Activated CD8-positive, alpha-beta T cell treated with anti-CD3 and anti-CD28 coated beads for 36 hours (primary cell): ENCODE results near the gene LOXL4. TPM values are rescaled to one million over a fixed set of nuclear protein-coding genes. Genes with fewer than 3 reads are reported as not detected.

Source experiments
- ATAC-seq: fragments of 200-7000 bp; cut with Tn5 transposase; one replicate; pipeline ENCODE4 v1.10.0; 2021; ENCODE audit warnings: mild to moderate bottlenecking, moderate library complexity
- CTCF ChIA-PET: fragments of 350-600 bp; sonication (Branson Sonifier 250); formaldehyde crosslinking; loops from one replicate; lab custom pipeline; 2021; ENCODE audit warnings: antibody characterized with exemption; lab: Charles Lee
- POLR2A ChIA-PET: fragments of 350-600 bp; sonication (Branson Sonifier 250); formaldehyde crosslinking; loops from one replicate; lab custom pipeline; 2021; ENCODE audit warnings: antibody characterized with exemption; lab: Charles Lee
- DNase-seq: peaks from one replicate; pipeline ENCODE4 v3.0.0-alpha.2; 2020
- H3K27ac Mint-ChIP-seq: one replicate; pipeline ENCODE4 v1.8.0; 2021; ENCODE audit warnings: mild to moderate bottlenecking, mixed read lengths
- H3K27me3 Mint-ChIP-seq: one replicate; pipeline ENCODE4 v1.8.0; 2021; ENCODE audit warnings: mixed read lengths
- H3K36me3 Mint-ChIP-seq: one replicate; pipeline ENCODE4 v1.8.0; 2021; ENCODE audit warnings: low read depth, mixed read lengths
- H3K4me1 Mint-ChIP-seq: one replicate; pipeline ENCODE4 v1.8.0; 2021; ENCODE audit warnings: low read depth, mixed read lengths
- H3K4me3 Mint-ChIP-seq: one replicate; pipeline ENCODE4 v1.8.0; 2021; ENCODE audit warnings: mild to moderate bottlenecking, moderate library complexity, mixed read lengths
- H3K9me3 Mint-ChIP-seq: one replicate; pipeline ENCODE4 v1.8.0; 2021; ENCODE audit warnings: mixed read lengths
- CTCF ChIP-seq: fragments of 200-600 bp; IDR thresholded peaks from one replicate; pipeline ENCODE4 v1.8.0; 2022; ENCODE audit warnings: antibody characterized with exemption, mild to moderate bottlenecking
- intact Hi-C: fragments of 100-400 bp; cut with micrococcal nuclease; formaldehyde crosslinking; loops from one replicate; pipeline ENCODE4 v1.10.0; 2022
- total RNA-seq, 2 experiments: library from RNA; stranded (reverse); gene quantifications; one replicate each; pipeline ENCODE4 v1.2.3, GENCODE V29; 2021

The LOXL4 gene
- total RNA-seq = not detected

- CTCF ChIA-PET = no interaction called here
- Mint-ChIP-seq H3K27ac (no peak within 1 kb of the TSS), H3K36me3 (no peaks in the 10 kb centered on the region), H3K27me3 (peaks cover 26% of the 10 kb centered on the region), H3K4me3 (peak within 1 kb of the TSS; percentile 54), H3K4me1 (peaks cover 3% of the 10 kb centered on the region), H3K9me3 (no peaks in the 10 kb centered on the region)
- no peak for TF ChIP-seq CTCF
- peak; percentile 60 for ATAC-seq
- intact Hi-C loops = no loop called here
- DNase-seq = peak; percentile 18
- POLR2A ChIA-PET = interaction anchor here (0.6 kb wide), 1 partner anchor 106 kb away, joined by 3 read pairs; no protein-coding TSS in a partner anchor
Observed at GRCh38 chr10:98267894-98268693, at the start of gene LOXL4. TSS of gene LOXL4 (minus strand) at chr10:98268194. CDS start at chr10:98263019, 5,175 bp downstream.

- TF ChIP-seq CTCF = no peak
- POLR2A ChIA-PET = interaction anchor here (0.7 kb wide), 1 partner anchor 99 kb away, joined by 3 read pairs; no protein-coding TSS in a partner anchor
- Mint-ChIP-seq H3K27me3 (peaks cover 6% of the 10 kb centered on the region), H3K9me3 (no peaks in the 10 kb centered on the region), H3K27ac (no peak overlapping the region), H3K36me3 (no peaks in the 10 kb centered on the region), H3K4me1 (no peaks in the 10 kb centered on the region), H3K4me3 (no peak overlapping the region)
- ATAC-seq = no peak
- intact Hi-C loops = loop anchor here (10.0 kb wide), 1 partner anchor 142 kb away; no protein-coding TSS in a partner anchor
- DNase-seq = no peak
- CTCF ChIA-PET = no interaction called here
Observed at GRCh38 chr10:98316661-98317060, 48.7 kb upstream of the LOXL4 start.

GRCh38 chr10:98316170-98316569 is 48.2 kb upstream of the LOXL4 start:
- ChIA-PET CTCF (interaction anchor here (1.3 kb wide), 1 partner anchor 10 kb away, joined by 3 read pairs; no protein-coding TSS in a partner anchor), POLR2A (interaction anchor here (0.7 kb wide), 1 partner anchor 99 kb away, joined by 3 read pairs; no protein-coding TSS in a partner anchor)
- intact Hi-C loops = loop anchor here (10.0 kb wide), 1 partner anchor 141 kb away; no protein-coding TSS in a partner anchor
- Mint-ChIP-seq H3K9me3 (no peaks in the 10 kb centered on the region), H3K4me1 (no peaks in the 10 kb centered on the region), H3K27me3 (peaks cover 6% of the 10 kb centered on the region), H3K27ac (no peak overlapping the region), H3K36me3 (no peaks in the 10 kb centered on the region), H3K4me3 (no peak overlapping the region)
- no peak for TF ChIP-seq CTCF
- DNase-seq = no peak
- ATAC-seq = no peak

GRCh38 chr10:98314532-98315284 is 46.7 kb upstream of the LOXL4 start:
- no peaks in the 10 kb centered on the region for H3K4me1 Mint-ChIP-seq
- ChIA-PET POLR2A (no interaction called here), CTCF (interaction anchor here (1.3 to 1.5 kb wide), 2 partner anchors 12 to 16 kb away, joined by 3 read pairs; no protein-coding TSS in a partner anchor)
- H3K27ac Mint-ChIP-seq = no peak overlapping the region
- TF ChIP-seq CTCF = no peak
- ATAC-seq = no peak
- no peak for DNase-seq
- H3K27me3 Mint-ChIP-seq = peaks cover 8% of the 10 kb centered on the region
- intact Hi-C loops = loop anchor here (10.0 kb wide), 1 partner anchor 140 kb away; no protein-coding TSS in a partner anchor
- H3K4me3 Mint-ChIP-seq = no peak overlapping the region
- H3K36me3 Mint-ChIP-seq = no peaks in the 10 kb centered on the region
- H3K9me3 Mint-ChIP-seq = no peaks in the 10 kb centered on the region
